Body of pancreas (tissue), 4 donors: ENCODE results near the gene SGTA.

Source experiments
- CTCF ChIP-seq, 7 experiments: fragments of 450-650 bp in 4 of 7; fragments of 200-600 bp in 3 of 7; sonication (generic) in 3 of 7; IDR thresholded peaks; one replicate each; pipeline ENCODE4 v1.5.1; 2016 to 2019; ENCODE audit warnings: antibody characterized with exemption in 7 of 7
- POLR2A ChIP-seq, 3 donors: fragments of 450-650 bp; IDR thresholded peaks; one replicate each; pipeline ENCODE4 v1.6.1; 2016; ENCODE audit warnings: antibody characterized with exemption in 3 of 3, mild to moderate bottlenecking in 2 of 3

- no peak for TF ChIP-seq CTCF (IDR thresholded peaks at IDR 0.05)
- TF ChIP-seq POLR2A (IDR thresholded peaks at IDR 0.05): no peak
Observed at GRCh38 chr19:2758601-2759313, 24.3 kb downstream of the SGTA start.
